Measurements from ENCODE around the gene GNAO1.

- TF ChIP-seq, protein P1, sequence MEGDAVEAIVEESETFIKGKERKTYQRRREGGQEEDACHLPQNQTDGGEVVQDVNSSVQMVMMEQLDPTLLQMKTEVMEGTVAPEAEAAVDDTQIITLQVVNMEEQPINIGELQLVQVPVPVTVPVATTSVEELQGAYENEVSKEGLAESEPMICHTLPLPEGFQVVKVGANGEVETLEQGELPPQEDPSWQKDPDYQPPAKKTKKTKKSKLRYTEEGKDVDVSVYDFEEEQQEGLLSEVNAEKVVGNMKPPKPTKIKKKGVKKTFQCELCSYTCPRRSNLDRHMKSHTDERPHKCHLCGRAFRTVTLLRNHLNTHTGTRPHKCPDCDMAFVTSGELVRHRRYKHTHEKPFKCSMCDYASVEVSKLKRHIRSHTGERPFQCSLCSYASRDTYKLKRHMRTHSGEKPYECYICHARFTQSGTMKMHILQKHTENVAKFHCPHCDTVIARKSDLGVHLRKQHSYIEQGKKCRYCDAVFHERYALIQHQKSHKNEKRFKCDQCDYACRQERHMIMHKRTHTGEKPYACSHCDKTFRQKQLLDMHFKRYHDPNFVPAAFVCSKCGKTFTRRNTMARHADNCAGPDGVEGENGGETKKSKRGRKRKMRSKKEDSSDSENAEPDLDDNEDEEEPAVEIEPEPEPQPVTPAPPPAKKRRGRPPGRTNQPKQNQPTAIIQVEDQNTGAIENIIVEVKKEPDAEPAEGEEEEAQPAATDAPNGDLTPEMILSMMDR (IDR thresholded peaks at IDR 0.05) = no peak
- TF ChIP-seq POLR2A (IDR thresholded peaks at IDR 0.05) (no peak), POLR2AphosphoS5 (IDR thresholded peaks at IDR 0.05) (no peak)
Observed at GRCh38 chr16:56340864-56341365, 149.6 kb downstream of the GNAO1 start.
